ENCODE measurements around the gene FBXO2.

The FBXO2 gene

GRCh38 chr1:11654137-11654938, at the start of gene FBXO2, which contains the start of gene FBXO44:
TSS of gene FBXO2 (minus strand) at chr1:11654429. CDS start at chr1:11654340, 89 bp downstream.
TSS of gene FBXO44 (plus strand) at chr1:11654877. CDS start at chr1:11655836, 959 bp downstream.
- DNase-seq (ENCODE audit: low read depth), result peak; percentile 54

DNA sequence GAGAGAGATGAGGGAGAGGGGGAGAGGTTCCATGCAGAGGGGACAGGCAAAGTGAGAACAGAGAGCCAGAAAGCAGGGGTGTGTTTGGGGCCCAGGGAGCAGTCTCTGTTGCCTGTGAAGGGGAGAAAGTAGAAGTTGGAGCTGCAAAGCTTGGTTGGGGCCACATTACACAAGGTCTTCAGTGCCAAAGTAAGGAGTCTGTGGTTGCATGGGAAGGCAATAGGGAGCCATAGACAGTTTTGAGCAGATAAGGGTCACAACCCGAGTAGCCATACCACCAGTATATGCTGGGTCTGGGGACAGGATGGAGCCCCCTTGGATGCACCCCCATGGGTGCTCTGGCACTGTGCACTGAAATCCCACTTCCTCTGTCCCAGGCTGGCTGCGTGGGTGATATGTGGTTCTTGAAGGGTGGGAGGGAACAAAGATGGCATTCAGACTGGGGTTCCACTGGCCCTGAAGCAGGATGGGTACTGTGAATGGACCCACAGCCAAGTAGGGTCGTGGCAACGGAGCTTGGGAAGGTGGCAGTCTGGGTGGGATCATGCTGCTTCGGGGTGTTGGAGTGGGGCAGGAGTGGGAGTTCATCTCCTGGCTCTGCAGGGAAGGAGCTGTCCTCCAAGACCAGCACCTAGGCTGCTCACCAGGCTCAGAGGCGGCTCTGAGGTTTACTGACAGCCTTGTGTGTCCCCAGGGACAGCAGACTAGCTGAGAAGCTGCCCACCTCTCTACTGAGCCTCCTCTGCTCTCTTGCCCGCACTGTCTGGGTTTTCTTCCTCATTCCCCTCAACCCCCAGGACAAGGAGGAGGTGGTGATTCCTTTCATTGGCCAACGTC, 49.3 kb upstream of the FBXO2 start:
- DNase-seq (ENCODE audit: low read depth), result no peak

- DNase-seq (ENCODE audit: low read depth), result no peak
These were observed 48.0 kb upstream of the FBXO2 start for GRCh38 chr1:11701981-11702803.

DNA sequence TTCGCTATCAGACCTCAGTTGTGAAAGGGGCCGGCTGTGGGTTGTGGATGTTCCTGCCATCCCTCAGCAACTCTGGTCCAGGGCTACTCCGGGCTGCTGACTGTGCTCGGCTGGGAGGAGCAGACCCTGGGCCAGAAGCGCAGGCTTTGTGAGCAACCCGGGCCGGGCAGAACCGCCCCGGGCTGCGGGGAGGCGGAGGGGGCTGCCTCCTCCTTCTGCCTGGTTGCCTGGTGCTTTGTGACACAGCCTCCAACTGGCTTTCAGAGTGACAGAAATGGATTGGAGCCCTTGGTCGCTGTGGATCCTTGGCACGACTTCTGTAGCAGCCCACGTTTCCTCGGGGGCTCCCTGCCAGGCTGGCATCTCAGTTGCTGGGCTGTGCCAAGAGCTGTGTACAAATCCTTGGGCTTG, 47.3 kb upstream of the FBXO2 start:
- no peak for DNase-seq (ENCODE audit: low read depth)

- no peak for DNase-seq (ENCODE audit: low read depth)
These were observed 46.6 kb upstream of the FBXO2 start for GRCh38 chr1:11700601-11701467.

DNA sequence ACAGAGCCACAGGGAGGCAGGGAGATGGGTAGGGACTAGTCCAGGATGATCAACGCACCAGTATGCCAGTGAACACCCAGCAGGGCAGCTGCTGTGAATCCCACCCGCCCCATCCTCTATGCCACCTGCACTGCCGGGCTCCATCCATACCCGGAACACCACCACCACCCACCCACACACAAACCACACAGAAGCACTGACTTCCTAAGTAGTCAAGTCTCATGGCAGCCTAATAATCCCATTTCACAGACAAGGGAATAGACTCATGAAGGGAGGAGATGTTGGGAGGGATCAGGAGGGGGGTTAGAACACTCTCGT, 43.6 kb upstream of the FBXO2 start:
- DNase-seq (ENCODE audit: low read depth), result no peak

GRCh38 chr1:11697188-11697892, 43.1 kb upstream of the FBXO2 start:
- DNase-seq (ENCODE audit: low read depth), result no peak

GRCh38 chr1:11695861-11696260, 41.6 kb upstream of the FBXO2 start:
- DNase-seq (ENCODE audit: low read depth), result no peak

DNA sequence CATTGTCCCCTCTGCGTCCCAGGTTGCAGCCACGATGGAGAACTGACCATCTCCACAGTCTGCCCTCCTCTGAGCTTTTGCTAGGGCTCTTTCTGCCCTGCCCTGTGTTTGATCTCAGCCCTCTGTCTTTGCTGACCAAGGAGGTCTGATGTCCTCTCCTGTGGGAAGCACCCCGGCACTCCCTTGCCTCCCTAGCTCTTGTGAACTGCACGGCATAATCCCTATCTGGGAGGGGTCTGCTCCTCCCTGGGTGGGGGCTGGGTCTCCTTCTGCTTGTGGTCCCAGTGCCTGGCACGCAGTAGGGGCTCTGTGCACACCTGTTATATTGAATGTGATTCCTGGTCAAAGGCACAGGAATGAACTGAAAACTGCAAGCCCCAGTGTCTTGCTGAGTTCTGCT, 39.7 kb upstream of the FBXO2 start:
- DNase-seq (ENCODE audit: low read depth), result no peak

- DNase-seq (ENCODE audit: low read depth), result peak; percentile 34
These were observed 38.9 kb upstream of the FBXO2 start for GRCh38 chr1:11693024-11693590.

DNA sequence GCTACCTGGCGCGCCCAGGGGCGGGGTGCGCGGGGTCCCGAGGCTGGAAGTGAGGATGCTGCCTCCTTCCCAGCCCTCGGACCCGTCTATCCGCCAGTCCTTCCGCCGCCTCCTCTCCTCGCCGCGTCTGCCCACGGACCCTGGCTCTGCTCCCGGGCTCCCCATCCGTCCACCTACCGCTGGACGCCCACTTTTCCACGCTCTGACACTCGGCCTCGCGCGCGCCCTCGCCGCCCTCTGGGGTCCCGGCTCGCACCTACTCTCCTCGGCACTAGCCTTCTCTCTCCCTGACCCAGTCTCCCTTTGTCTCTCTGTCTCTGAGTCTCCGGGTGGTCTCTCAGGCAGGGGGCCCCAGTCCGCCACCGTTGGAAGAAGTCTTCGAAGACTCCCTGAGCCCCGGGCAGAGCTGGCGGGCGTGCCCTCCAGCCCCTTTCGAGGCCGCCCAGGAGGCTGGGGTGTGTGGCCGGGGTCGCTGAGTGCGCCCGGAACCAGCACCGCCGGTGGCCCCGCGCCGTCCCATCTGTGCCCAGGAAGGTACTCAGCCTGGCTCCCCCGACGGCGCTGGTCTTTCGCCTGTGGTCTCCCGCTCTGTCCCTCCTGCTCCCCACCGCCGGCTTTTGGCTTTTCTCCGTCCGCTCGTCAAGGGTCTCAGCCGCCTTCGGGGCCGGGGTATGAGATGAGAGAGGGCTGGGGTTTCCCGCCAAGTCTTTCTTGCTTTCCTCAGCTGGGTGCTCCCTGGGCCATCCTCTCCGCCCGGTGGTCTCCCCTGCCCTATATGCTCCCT, 37.9 kb upstream of the FBXO2 start:
- DNase-seq (ENCODE audit: low read depth), result no peak

DNA sequence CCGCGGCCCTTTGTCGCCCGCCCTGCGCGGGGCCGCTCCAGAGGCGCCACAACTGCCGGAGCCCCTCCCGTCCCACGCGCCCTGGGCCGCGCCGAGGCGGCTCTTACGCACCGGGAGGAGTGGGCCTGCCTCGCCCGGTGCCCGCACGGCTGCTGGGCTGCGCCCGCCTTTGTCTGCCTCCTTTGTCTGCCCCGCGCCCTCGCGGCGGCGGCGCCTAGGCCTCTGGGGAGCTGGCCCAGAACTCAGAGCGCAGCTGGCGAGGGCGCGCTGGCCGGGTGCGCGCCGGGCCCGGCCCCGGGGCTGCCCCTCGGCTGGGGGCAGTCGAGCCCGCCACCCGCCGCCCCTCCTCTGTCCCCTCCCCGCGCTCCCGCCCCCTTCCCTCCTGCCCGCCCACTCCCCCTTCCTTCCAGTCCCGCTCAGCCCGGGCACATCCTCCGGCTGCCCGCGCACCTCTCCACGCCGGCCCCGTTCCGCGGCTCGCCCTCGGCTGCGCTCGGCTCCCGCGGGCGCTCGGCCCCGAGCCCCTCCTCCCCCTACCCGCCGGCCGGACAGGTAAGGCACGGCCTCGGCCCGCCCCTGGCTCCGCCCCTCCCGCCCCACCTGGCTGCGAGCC, 37.2 kb upstream of the FBXO2 start, which contains the start of gene DRAXIN:
DRAXIN (plus strand) TSS at position 409 of the 613 bp plus-strand sequence. CDS start 14,549 bp downstream, outside the sequence.
- DNase-seq (ENCODE audit: low read depth), result no peak

DNA sequence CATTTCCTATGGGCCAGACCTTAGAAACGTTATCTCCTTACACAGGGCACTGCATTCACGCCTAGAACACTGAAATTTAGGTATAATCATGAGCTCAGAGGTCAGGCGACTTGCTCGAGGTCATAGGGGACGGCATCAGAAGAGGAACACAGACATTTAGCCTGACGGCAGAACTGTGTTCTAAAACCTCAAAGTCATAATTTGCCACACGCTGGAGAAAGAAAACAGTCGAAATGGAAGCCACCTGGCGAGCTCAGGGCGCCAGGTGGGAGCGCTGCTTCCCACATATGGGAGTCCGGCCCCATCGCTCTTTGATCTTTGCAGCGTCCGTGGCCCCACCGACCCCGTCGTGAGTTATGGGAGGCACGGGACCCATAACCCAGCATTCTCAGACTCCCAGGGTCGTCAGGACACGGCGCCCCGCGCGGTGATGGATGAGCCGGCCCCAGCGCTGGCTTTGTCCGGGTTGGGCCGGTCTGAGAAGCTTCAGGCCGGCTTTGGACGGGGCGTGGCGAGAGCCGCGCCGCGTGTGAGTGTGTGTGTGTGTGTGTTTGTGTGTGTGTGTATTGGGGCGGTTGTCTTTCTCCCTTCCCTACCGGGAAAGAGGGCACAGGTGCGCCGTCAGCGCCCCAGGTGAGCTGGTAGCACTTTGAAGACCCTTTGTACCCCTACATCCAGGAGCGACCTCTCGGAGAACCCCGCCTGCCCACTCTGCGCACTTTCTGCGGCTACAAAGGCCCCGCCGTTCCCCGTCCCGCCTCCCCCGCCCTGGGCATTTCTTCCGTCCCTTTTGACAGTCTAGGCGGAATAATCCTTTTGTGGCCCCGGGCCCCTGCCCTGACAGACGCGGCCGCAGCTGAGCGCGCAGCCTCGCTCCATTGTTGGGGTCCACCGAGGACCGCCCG, 36.4 kb upstream of the FBXO2 start:
- no peak for DNase-seq (ENCODE audit: low read depth)

DNA sequence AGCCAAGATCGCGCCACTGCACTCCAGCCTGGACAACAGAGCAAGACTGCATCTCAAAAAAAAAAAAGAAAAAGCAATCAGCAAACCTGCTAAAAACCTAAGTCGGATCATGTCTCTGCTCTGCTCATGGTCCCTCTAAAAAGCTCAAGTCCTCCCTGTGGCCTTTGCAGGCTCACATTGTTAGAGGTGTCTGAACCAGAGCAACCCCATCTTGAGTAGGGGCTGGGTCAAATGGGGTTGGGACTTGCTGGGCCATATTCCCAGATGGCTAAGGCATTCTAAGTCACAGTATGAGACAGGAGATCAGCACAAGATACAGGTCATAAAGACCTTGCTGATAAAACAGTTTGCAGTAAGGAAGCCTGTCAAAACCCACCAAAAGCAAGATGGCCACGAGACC, 34.3 kb upstream of the FBXO2 start:
- no peak for DNase-seq (ENCODE audit: low read depth)

GRCh38 chr1:11685210-11685752, 31.1 kb upstream of the FBXO2 start:
- DNase-seq (ENCODE audit: low read depth), result no peak

DNA sequence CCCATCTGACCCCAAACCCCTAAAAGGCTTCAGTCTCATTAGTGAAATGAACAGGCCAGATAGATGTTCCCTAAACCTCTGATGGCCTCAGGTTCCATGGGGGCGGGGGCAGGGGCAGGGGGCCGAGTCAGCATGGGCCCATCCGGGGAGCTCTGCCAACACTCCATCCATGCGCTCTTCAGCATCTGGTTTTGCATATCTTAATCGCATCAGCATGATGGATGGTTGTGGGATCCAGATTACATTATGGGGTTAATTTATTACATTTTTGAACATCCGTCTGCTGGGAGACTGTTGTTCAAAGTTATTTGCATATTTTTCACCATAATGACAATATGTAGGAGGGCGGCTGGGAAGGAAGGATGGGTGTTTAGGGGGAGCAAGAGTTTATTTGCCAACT, 29.8 kb upstream of the FBXO2 start:
- no peak for DNase-seq (ENCODE audit: low read depth)

DNA sequence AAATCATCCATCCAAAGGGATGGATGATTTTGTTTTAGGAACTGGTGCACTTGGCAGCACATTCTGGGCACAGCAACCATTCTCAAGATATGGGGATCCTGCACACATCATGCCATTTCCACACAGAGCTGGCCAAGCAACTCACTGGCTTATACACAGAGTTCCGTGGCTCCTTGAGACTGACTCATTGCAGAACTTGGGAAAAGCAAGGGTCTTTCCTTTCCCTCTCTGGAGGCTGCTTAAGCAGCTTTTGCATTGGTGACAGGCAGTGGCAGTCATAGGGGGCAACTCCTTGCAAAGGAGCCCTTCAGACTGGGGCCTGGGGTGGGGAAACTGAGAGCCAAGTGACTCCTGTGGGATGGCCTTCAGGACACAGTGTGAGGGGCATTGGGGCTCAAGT, 28.6 kb upstream of the FBXO2 start:
- no peak for DNase-seq (ENCODE audit: low read depth)
